Measurements from ENCODE around the gene PTPRM. TPM values are rescaled to one million over a fixed set of nuclear protein-coding genes. Genes with fewer than 3 reads are reported as not detected.

Gene PTPRM
- total RNA-seq, 1 experiment from 2014 or later = 6.2 TPM

DNA sequence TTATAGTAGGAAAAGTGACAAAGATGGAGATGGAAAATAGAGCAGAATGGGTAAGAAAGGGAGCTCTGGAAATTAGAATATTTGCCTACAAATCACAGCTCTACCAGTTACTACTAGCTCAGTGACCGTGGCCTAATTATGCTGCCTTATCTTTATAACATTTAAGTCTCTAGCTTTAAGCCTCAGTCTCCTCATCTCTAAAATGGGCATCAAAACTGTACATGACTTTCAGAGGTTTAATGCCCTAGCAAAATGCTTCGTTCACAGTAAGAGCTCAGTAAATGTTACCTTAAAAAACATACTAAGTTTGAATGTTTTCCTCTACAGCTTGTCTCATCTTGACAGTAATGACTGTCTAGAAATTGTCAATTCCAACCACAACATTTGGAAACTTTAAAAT is 8.3 kb upstream of the PTPRM start:
- H4K5ac ChIP-seq (ENCODE audit: insufficient read length, low read depth, low read length) = no peak overlapping the region
- no peak overlapping the region for H3K14ac ChIP-seq (ENCODE audit: insufficient read depth, low read length)
- peaks cover 4% of the 10 kb centered on the region; the same call in 1 of the 2 replicates for H3K4me1 ChIP-seq (ENCODE audit: insufficient read depth, low read length)
- no peak overlapping the region for H2BK5ac ChIP-seq (ENCODE audit: insufficient read length, low read length)
- no peak overlapping the region for H3K27ac Mint-ChIP-seq
- no peak overlapping the region for H3K18ac ChIP-seq (ENCODE audit: insufficient read length, low read depth, low read length)
- H3K4ac ChIP-seq (ENCODE audit: low read depth, low read length) = no peak overlapping the region
- no peak overlapping the region for H3K23ac ChIP-seq (ENCODE audit: insufficient read length, low read depth, low read length)
- no peak overlapping the region for H2AFZ ChIP-seq (ENCODE audit: low read length)
- no peak overlapping the region for H3K9ac ChIP-seq (ENCODE audit: extremely low read depth, insufficient read length, low read length)
- no peak overlapping the region for H3T11ph ChIP-seq (ENCODE audit: low read length)
- H3K23me2 ChIP-seq (ENCODE audit: insufficient read length, low read depth, low read length, poor library complexity, severe bottlenecking) = no peaks in the 10 kb centered on the region
- H3K9me3 Mint-ChIP-seq = peaks cover 0 to 3% of the 10 kb centered on the region in 2 experiments; a peak in 1 of 5 replicates
- TF ChIP-seq, protein P1, sequence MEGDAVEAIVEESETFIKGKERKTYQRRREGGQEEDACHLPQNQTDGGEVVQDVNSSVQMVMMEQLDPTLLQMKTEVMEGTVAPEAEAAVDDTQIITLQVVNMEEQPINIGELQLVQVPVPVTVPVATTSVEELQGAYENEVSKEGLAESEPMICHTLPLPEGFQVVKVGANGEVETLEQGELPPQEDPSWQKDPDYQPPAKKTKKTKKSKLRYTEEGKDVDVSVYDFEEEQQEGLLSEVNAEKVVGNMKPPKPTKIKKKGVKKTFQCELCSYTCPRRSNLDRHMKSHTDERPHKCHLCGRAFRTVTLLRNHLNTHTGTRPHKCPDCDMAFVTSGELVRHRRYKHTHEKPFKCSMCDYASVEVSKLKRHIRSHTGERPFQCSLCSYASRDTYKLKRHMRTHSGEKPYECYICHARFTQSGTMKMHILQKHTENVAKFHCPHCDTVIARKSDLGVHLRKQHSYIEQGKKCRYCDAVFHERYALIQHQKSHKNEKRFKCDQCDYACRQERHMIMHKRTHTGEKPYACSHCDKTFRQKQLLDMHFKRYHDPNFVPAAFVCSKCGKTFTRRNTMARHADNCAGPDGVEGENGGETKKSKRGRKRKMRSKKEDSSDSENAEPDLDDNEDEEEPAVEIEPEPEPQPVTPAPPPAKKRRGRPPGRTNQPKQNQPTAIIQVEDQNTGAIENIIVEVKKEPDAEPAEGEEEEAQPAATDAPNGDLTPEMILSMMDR (conservative IDR thresholded peaks at IDR 0.05) = no peak
- H3K79me1 ChIP-seq (ENCODE audit: insufficient read depth, low read depth, low read length, poor library complexity, severe bottlenecking) = no peaks in the 10 kb centered on the region
- H4K91ac ChIP-seq (ENCODE audit: insufficient read length, low read depth, low read length) = no peak overlapping the region
- no peaks in the 10 kb centered on the region for H4K20me1 ChIP-seq (ENCODE audit: control insufficient read depth, insufficient read depth, insufficient read length)
- no peak for DNase-seq
- H3K4me2 ChIP-seq (ENCODE audit: insufficient read depth, insufficient read length, low read length) = no peak overlapping the region
- no peaks in the 10 kb centered on the region for H3K27me3 ChIP-seq (ENCODE audit: insufficient read depth, low read length)
- H3K79me2 ChIP-seq (ENCODE audit: insufficient read depth, low read length) = no peaks in the 10 kb centered on the region
- no peak overlapping the region for H2BK20ac ChIP-seq (ENCODE audit: low read depth, low read length, poor library complexity, severe bottlenecking)
- no peak overlapping the region for H2BK120ac ChIP-seq (ENCODE audit: low read depth, low read length, poor library complexity, severe bottlenecking)
- no peaks in the 10 kb centered on the region for H3K36me3 Mint-ChIP-seq (ENCODE audit: insufficient read depth in 1 of 3, low read depth in 3 of 3)
- no peak overlapping the region for H3K56ac ChIP-seq (ENCODE audit: insufficient read length, low read depth, low read length)
- peaks cover under 1% of the 10 kb centered on the region for H3K27me3 Mint-ChIP-seq (ENCODE audit: low read depth)
- H3K27ac ChIP-seq (ENCODE audit: insufficient read length, low read depth, low read length) = no peak overlapping the region
- H2BK12ac ChIP-seq (ENCODE audit: insufficient read length, low read depth, low read length) = no peak overlapping the region
- no peak overlapping the region for H2AK5ac ChIP-seq (ENCODE audit: insufficient read length, low read length)
- H3K4me3 Mint-ChIP-seq = no peak overlapping the region
- H4K8ac ChIP-seq (replicated peaks; ENCODE audit: insufficient read length, low read depth, low read length) = no peak overlapping the region
- H2BK15ac ChIP-seq (ENCODE audit: low read depth, low read length) = no peak overlapping the region
- H3K9me3 ChIP-seq (ENCODE audit: control insufficient read depth, low read depth, low read length) = no peaks in the 10 kb centered on the region
- WGBS (ENCODE audit: extremely low coverage, insufficient read length, low lambda C conversion rate) = no CpG with 5 or more reads among the region's 2 CpGs
- peaks cover 18% of the 10 kb centered on the region in 2 experiments for H3K4me1 Mint-ChIP-seq
